Measurements from ENCODE around the gene FLYWCH2.
A peak's percentile ranks its signal among the peaks of the same experiment; 100 is the strongest.

FLYWCH2 gene

GRCh38 chr16:2852731-2853507, 30.1 kb upstream of the FLYWCH2 start:
- no peak for DNase-seq
- in situ Hi-C loops (cut with MboI; ENCODE audit: low pct_unique_long_range_greater_than_20kb, low sequenced_read_pairs): no loop called here

- DNase-seq: no peak
- in situ Hi-C loops (cut with MboI; ENCODE audit: low pct_unique_long_range_greater_than_20kb, low sequenced_read_pairs): no loop called here
Observed at GRCh38 chr16:2853531-2854073, 29.4 kb upstream of the FLYWCH2 start.

- peak; percentile 51 for DNase-seq
- in situ Hi-C loops (cut with MboI; ENCODE audit: low pct_unique_long_range_greater_than_20kb, low sequenced_read_pairs): no loop called here
Observed at GRCh38 chr16:2854700-2855309, 28.2 kb upstream of the FLYWCH2 start.

- in situ Hi-C loops (cut with MboI; ENCODE audit: low pct_unique_long_range_greater_than_20kb, low sequenced_read_pairs): no loop called here
- DNase-seq: no peak
Observed at GRCh38 chr16:2855536-2855935, 27.5 kb upstream of the FLYWCH2 start.

- no peak for DNase-seq
Observed at GRCh38 chr16:2856061-2856670, 26.8 kb upstream of the FLYWCH2 start.

GRCh38 chr16:2856686-2857450, 26.1 kb upstream of the FLYWCH2 start:
- DNase-seq: no peak

More at GRCh38 chr16:2856061-2856670, 26.8 kb upstream of the FLYWCH2 start:
- in situ Hi-C loops (cut with MboI; ENCODE audit: low pct_unique_long_range_greater_than_20kb, low sequenced_read_pairs): no loop called here

GRCh38 chr16:2857451-2858244, 25.4 kb upstream of the FLYWCH2 start, which contains the start of gene PRSS22:
Gene PRSS22, minus strand, starts transcription at chr16:2858170. Its CDS starts 66 bp downstream, at chr16:2858104.
- no peak for DNase-seq
- in situ Hi-C loops (cut with MboI; ENCODE audit: low pct_unique_long_range_greater_than_20kb, low sequenced_read_pairs): no loop called here

More at GRCh38 chr16:2856686-2857450, 26.1 kb upstream of the FLYWCH2 start:
- in situ Hi-C loops (cut with MboI; ENCODE audit: low pct_unique_long_range_greater_than_20kb, low sequenced_read_pairs): no loop called here

GRCh38 chr16:2858245-2859025, 24.6 kb upstream of the FLYWCH2 start:
- DNase-seq: no peak
- in situ Hi-C loops (cut with MboI; ENCODE audit: low pct_unique_long_range_greater_than_20kb, low sequenced_read_pairs): no loop called here

GRCh38 chr16:2859686-2860265, 23.2 kb upstream of the FLYWCH2 start:
- in situ Hi-C loops (cut with MboI; ENCODE audit: low pct_unique_long_range_greater_than_20kb, low sequenced_read_pairs): no loop called here
- no peak for DNase-seq

GRCh38 chr16:2860826-2861567, 22.0 kb upstream of the FLYWCH2 start:
- DNase-seq: no peak

GRCh38 chr16:2865651-2866050, 17.4 kb upstream of the FLYWCH2 start:
- DNase-seq: no peak
- in situ Hi-C loops (cut with MboI; ENCODE audit: low pct_unique_long_range_greater_than_20kb, low sequenced_read_pairs): no loop called here

More at GRCh38 chr16:2860826-2861567, 22.0 kb upstream of the FLYWCH2 start:
- in situ Hi-C loops (cut with MboI; ENCODE audit: low pct_unique_long_range_greater_than_20kb, low sequenced_read_pairs): no loop called here

- in situ Hi-C loops (cut with MboI; ENCODE audit: low pct_unique_long_range_greater_than_20kb, low sequenced_read_pairs): no loop called here
Observed at GRCh38 chr16:2866431-2866830, 16.6 kb upstream of the FLYWCH2 start.

GRCh38 chr16:2867661-2867986, 15.4 kb upstream of the FLYWCH2 start:
- in situ Hi-C loops (cut with MboI; ENCODE audit: low pct_unique_long_range_greater_than_20kb, low sequenced_read_pairs): no loop called here
- DNase-seq: no peak

More at GRCh38 chr16:2866431-2866830, 16.6 kb upstream of the FLYWCH2 start:
- DNase-seq: no peak

GRCh38 chr16:2867987-2868789, 14.8 kb upstream of the FLYWCH2 start:
- in situ Hi-C loops (cut with MboI; ENCODE audit: low pct_unique_long_range_greater_than_20kb, low sequenced_read_pairs): no loop called here
- peak; percentile 99 for DNase-seq

GRCh38 chr16:2871926-2872325, 11.1 kb upstream of the FLYWCH2 start:
- DNase-seq: no peak
- in situ Hi-C loops (cut with MboI; ENCODE audit: low pct_unique_long_range_greater_than_20kb, low sequenced_read_pairs): no loop called here

All from KBM-7 (cell line).